Amygdala (tissue), 56 donors: ENCODE measurements around the gene GNAT1.

ENCODE experiments used
- DNase-seq, 56 donors: peaks; one replicate each; lab custom pipeline; 2025; lab: John Stamatoyannopoulos, UW

The GNAT1 gene

GRCh38 chr3:50190936-50191660, at the start of gene GNAT1:
Gene GNAT1 (plus strand): TSS chr3:50191610. CDS start chr3:50191726, 116 bp downstream.
- DNase-seq: no peak

DNA sequence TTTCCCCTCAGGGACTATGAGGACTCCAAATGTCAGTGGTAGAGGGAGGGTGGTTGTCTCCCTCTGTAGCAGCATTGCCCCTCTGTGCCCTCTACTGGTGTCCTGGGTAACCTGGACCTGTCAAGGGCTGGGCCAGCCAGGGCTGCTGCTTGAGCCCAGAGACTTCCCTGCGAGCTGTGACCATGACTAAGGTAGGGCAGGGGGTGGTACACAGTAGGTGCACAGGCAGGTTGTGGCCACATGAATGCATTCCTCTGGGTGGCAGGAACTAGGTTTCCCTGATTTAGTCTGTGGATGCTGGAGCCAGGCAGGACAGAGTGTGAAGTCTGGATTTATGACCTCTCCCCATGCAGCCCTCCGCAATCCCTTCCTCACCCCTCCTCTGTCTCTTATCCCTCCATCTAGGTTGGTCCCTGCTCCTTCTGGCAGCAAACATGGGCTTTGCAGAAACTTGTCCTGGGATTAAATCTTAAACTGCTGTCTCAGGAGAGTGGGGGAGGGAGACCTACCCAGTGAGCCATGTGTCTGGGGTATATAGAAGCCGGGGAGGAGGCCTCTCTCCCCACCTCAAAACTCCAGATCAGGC, 45.0 kb upstream of the GNAT1 start:
- no peak for DNase-seq

DNA sequence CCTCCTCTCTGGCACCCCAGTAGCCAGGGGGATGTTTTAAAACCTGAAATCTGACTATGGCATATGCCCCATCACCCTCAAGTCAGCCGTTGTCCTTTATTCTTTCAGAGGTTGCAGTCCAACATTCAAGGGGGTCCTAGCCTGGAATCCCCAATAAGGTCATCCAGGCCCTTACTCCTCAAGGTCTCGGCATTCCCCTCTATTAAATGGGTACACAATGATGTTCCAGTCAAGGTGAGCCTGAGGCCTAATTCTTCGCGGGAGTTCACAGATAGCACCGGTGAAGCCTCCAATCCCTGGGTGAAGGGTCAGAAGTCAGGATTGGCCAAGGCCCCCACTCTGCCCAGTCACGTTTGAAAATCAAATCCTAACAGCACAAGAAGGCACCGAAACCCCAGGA, 44.4 kb upstream of the GNAT1 start:
- no peak for DNase-seq

- no peak for DNase-seq
Observed at GRCh38 chr3:50147447-50147846, 44.0 kb upstream of the GNAT1 start.

- DNase-seq: no peak
Observed at GRCh38 chr3:50147861-50148260, 43.5 kb upstream of the GNAT1 start.

- DNase-seq: no peak
Observed at GRCh38 chr3:50150404-50150750, 41.0 kb upstream of the GNAT1 start.

DNA sequence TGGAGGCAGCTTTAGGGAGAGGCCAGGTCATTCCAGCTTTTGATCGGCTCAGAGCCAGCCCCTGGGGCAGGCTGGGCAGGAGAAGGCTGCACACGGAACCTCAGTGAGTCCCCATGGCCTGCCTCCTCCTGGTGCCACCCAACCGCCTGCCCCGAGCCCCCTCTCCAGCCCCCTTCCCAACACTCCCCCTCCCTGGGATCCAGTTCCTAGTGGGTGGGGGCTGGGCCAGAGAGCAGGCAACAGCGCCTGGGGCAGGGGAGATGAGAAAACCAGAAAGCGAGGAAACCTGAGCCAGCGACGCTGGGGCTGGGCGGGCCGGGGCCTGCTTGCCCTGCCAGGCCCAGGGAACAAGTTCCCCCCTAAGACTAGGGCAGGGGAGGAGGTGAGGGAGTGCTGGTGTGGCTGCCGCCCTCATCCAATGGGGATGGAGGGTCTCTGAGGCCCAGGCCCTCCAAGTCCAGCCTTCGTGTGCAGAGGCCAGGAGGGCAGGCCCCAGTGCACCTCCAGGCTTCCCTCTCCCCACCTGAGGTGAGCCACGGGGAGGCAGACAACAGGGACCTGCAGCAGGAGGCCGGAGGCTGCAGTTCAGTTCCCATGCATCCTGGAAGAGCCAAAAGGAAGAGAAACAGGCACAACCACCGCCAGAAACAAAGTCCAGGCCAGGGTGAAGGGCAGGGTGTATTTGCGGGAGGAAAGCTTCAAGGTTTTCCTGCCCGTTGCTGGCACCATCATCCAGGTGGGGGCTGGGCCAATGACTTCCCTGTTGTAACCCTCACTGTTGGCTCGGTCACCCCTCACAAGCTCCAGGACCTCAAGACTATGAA, 40.3 kb upstream of the GNAT1 start:
- DNase-seq: no peak

DNA sequence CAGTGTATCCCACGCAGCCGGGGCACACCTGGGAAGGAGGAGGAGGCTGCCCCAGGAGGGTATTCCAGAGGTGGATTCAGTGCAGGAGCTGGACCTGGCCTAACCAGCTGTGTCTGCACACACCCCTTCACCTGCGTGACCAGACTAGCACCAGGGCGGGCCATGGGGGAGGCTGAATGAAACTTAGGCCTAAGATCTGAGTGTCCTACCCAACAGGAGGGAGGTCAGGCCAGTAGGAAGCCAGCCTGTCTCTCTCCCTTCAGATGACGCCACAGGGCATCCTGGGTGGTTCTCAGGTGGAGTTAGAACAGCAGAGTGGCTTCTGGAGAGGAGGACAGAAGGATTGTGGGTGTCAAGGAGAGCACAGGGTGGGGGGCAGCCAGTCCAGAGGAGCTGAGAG, 39.7 kb upstream of the GNAT1 start:
- no peak for DNase-seq

GRCh38 chr3:50153782-50154475, 37.5 kb upstream of the GNAT1 start:
- no peak for DNase-seq

- no peak for DNase-seq
Observed at GRCh38 chr3:50154476-50154839, 37.0 kb upstream of the GNAT1 start.

DNA sequence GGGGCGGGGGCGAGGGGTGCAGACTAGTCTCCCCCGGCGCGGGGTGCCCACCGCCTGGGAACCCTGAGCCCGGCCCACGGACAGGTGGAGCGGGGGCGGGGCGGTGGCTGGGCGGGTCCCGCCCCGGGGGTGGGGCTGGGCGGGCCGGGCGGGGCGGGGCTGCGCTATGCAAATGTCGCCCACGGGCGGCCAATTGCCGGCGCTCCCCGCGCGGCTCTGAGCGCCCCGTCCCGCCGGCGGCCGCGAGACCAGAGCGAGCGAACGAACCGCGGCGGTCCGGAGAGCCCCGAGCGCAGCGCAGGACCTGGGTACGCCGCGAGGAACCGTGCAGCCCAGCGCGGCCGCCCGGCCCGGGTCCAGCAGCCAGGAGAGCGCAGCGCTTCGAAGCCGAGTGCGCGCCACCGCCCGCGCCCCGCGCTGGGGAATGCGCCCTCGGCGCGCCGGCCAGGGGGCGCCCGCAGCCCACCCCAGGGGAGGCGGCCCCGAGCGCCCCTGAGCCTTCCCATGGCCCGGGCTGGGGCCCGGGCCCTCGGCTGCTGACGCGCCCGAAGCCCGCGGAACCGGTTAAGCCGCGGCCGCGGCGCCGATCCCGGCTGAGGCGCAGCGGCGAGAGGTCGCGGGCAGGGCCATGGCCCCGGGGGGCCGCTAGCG, 36.4 kb upstream of the GNAT1 start, which contains the start of gene SEMA3F:
Gene SEMA3F (plus strand): TSS at position 485 of the 651 bp plus-strand sequence. CDS start 4,299 bp downstream, outside the sequence.
- peak in 9 of 56 donors; percentile 9 to 53 (median 20) for DNase-seq

DNA sequence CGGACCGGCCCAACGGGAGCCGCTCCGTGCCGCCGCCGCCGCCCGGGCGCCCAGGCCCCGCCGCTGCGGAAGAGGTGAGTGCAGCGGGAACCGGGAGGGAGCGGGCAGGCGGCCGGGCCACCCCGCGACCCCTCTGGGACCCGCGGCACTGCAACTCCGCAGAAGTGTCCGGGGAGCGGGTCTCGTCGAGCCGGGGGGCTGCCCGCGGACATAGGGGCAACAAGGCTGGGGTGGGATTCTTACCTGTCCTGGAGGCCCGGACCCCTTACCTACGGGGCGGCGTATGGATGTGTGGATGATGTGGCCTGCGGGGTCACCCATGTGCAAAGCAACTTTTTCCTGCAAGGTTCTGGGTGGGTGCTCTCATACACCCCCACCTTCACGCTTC, 35.9 kb upstream of the GNAT1 start:
- no peak for DNase-seq

- DNase-seq: no peak
Observed at GRCh38 chr3:50155891-50156290, 35.5 kb upstream of the GNAT1 start.

DNA sequence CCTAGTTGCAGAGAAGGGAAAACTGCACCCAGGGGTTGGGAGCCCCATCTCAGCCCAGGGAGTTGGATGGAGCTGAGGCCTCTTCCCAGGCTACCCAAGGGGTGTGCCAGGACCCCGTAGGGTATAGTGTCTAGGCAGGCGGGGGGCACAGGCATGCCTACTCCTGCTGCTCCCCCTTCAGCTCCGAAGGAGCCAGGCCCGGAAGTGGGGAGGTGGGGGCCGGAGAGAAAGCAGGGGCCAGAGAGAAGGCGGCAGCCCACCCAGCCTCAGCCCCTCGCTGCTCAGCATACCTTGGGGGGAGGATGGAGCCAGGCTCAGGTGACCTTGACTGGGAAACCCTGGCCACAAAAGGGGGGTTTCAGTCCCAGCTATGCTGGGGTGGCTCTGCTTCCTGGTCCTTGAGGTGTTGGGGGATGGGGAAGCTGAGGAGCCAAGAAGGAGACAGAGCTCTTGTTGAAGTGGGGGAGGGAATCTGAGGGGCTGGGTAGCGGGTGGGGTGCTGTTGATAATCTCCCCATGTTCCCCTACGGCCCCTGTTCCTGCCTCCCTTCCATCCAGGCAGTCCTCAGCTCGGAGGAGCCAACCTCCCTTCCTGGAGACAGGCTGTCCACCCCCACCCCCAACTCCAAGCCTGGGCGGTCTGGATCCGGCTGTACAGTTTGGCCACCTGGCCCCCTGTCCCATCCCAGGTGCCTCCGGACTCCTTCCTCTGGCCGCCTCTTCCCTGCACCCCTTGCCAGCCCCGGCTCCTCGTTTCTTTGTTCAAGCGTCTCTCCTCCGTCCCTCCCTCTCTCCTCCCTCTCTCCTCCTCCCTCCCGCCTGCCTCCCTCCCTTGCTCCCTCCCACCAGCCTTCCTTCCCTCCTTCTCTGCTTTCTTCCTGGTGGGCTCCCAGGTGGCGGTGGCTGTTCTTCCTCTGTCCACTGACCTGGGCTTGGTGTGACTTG, 34.6 kb upstream of the GNAT1 start:
- no peak for DNase-seq

DNA sequence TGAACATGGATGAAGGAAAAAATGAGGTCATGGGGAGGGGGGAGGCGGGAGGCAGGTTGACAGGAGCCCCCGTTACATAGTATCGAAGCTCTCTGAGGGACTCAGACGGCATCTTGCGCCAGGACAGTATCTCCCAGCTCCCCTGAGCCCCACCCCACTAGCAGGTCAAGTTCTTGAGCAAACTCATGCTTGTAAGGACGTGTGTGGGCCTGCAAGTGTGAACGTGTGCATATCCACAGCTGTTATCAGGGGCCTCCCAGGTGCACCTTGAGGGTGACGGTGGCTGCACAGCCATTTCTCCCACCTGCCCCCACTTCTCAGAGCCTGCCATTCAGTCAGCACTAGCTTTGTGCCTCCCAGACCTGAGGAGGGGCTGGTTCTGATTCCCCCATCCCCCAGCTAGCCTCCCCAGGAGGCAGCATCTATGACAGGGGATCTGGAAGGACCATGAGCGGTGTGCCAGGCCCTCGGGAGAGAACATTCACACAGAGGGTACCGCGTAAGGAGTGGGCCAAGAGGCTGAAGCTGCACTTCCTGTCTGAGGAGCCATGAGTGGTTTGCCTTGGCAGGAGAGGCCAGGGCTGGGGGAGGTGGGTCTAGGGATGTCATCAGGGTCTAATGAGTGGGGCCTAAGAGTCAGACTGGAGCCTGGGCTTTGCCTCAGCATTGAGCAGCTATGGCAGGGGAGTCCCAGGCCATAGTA, 33.4 kb upstream of the GNAT1 start:
- DNase-seq: no peak

- DNase-seq: no peak
Observed at GRCh38 chr3:50158530-50159146, 32.8 kb upstream of the GNAT1 start.

DNA sequence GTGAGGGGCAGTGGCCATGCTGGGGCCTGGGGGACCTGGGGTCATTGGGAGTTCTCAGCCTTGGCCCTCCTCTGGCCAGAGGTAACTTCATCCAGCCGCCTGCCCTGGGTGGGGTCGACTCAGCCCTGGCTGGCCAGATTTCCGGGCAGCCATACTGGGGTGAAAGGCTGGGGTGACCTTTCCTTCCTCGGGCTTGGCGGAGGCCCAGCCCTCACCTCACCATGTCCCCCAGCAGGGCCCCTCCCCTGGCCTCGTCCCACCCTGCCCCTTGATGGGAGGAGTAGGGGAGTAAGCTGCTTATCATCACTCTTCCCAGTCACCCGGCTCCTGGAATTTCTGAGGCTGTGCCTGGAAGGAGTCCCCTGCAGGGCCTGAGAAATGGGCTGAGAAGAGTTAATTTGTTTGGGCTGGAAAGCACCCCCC, 30.8 kb upstream of the GNAT1 start:
- DNase-seq: no peak

- no peak for DNase-seq
Observed at GRCh38 chr3:50161320-50161719, 30.1 kb upstream of the GNAT1 start.
